Measurements from ENCODE around the gene SPECC1L.

The SPECC1L gene

GRCh38 chr22:24414984-24415945 is 144.6 kb downstream of the SPECC1L start:
- DNase-seq (ENCODE audit: low spot score), result no peak

GRCh38 chr22:24416095-24416494 is 145.5 kb downstream of the SPECC1L start:
- no peak for DNase-seq (ENCODE audit: low spot score)

- no peak for DNase-seq (ENCODE audit: low spot score)
These were observed 146.0 kb downstream of the SPECC1L start for GRCh38 chr22:24416611-24417010.

GRCh38 chr22:24417200-24417599 is 146.6 kb downstream of the SPECC1L start:
- no peak for DNase-seq (ENCODE audit: low spot score)

GRCh38 chr22:24417901-24418641 is 147.4 kb downstream of the SPECC1L start:
- DNase-seq (ENCODE audit: low spot score), result no peak

- no peak for DNase-seq (ENCODE audit: low spot score)
These were observed 148.3 kb downstream of the SPECC1L start for GRCh38 chr22:24418786-24419474.

GRCh38 chr22:24419475-24419850 is 148.8 kb downstream of the SPECC1L start:
- no peak for DNase-seq (ENCODE audit: low spot score)

GRCh38 chr22:24420072-24420976 is 149.7 kb downstream of the SPECC1L start:
- no peak for DNase-seq (ENCODE audit: low spot score)

- no peak for DNase-seq (ENCODE audit: low spot score)
These were observed 150.3 kb downstream of the SPECC1L start for GRCh38 chr22:24420977-24421343.

- DNase-seq (ENCODE audit: low spot score), result no peak
These were observed 150.8 kb downstream of the SPECC1L start for GRCh38 chr22:24421428-24421931.

- DNase-seq (ENCODE audit: low spot score), result no peak
These were observed 151.6 kb downstream of the SPECC1L start for GRCh38 chr22:24422102-24422665.

GRCh38 chr22:24423519-24424000 is 152.9 kb downstream of the SPECC1L start:
- peak; percentile 48 for DNase-seq (ENCODE audit: low spot score)

- DNase-seq (ENCODE audit: low spot score), result no peak
These were observed 153.6 kb downstream of the SPECC1L start for GRCh38 chr22:24424001-24424900.

GRCh38 chr22:24424901-24425775 is 154.5 kb downstream of the SPECC1L start:
- no peak for DNase-seq (ENCODE audit: low spot score)

GRCh38 chr22:24426436-24426835 is 155.8 kb downstream of the SPECC1L start:
- no peak for DNase-seq (ENCODE audit: low spot score)

GRCh38 chr22:24426851-24427499 is 156.3 kb downstream of the SPECC1L start:
- DNase-seq (ENCODE audit: low spot score), result no peak

GRCh38 chr22:24427500-24428164 is 157.0 kb downstream of the SPECC1L start, which contains the start of gene ADORA2A:
TSS of gene ADORA2A (plus strand) at chr22:24427599. CDS start at chr22:24433405, 5,806 bp downstream.
- no peak for DNase-seq (ENCODE audit: low spot score)
